A673 (cell line): Measurements from ENCODE around the gene ZMIZ2. TPM values are rescaled to one million over a fixed set of nuclear protein-coding genes. Genes with fewer than 3 reads are reported as not detected.
"Not testable (repeated sequence)": the region's sequence is repeated elsewhere in the genome, so short reads cannot be mapped to it uniquely, and the experiment has no call there.

Source experiments
- BruUV-seq: library from RNA; stranded (reverse); fragments of 400-500 nt; replicated peaks from 2 replicates; lab custom pipeline; 2021; lab: Mats Ljungman, UMichigan
- CTCF ChIA-PET: fragments of 300-600 bp; sonication (Branson Sonifier 250); formaldehyde crosslinking; loops from one replicate; lab custom pipeline; 2022; ENCODE audit warnings: antibody characterized with exemption; lab: Charles Lee
- POLR2A ChIA-PET: fragments of 300-600 bp; sonication (Branson Sonifier 250); formaldehyde crosslinking; loops from one replicate; lab custom pipeline; 2022; ENCODE audit warnings: antibody characterized with exemption; ENCODE audit not compliant: low non-redundant PET; lab: Charles Lee
- DNase-seq: peaks from one replicate; pipeline ENCODE4 v3.0.0-alpha.2; 2015; ENCODE audit warnings: low spot score
- H3K27ac ChIP-seq: fragments of 200-600 bp; sonication (generic); 2 replicates; pipeline ENCODE4 v1.5.1; 2016; ENCODE audit warnings: mixed run types, low read depth, mild to moderate bottlenecking, mixed read lengths, antibody characterized with exemption, low read length; ENCODE audit not compliant: poor library complexity, severe bottlenecking
- H3K27me3 ChIP-seq: fragments of 200-600 bp; sonication (generic); replicated peaks from 2 replicates; pipeline ENCODE4 v1.6.1; 2017; ENCODE audit warnings: mixed run types, low read depth, mild to moderate bottlenecking, mixed read lengths, antibody characterized with exemption, low read length; ENCODE audit not compliant: insufficient read depth, poor library complexity
- H3K36me3 ChIP-seq: fragments of 200-600 bp; sonication (generic); 2 replicates; pipeline ENCODE4 v1.6.1; 2016; ENCODE audit warnings: mixed run types, mild to moderate bottlenecking, mixed read lengths, antibody characterized with exemption, low read length; ENCODE audit not compliant: insufficient read depth, poor library complexity, severe bottlenecking
- H3K4me1 ChIP-seq: fragments of 200-600 bp; sonication (generic); 2 replicates; pipeline ENCODE4 v1.6.1; 2017; ENCODE audit warnings: mixed run types, mild to moderate bottlenecking, mixed read lengths, antibody characterized with exemption, low read length; ENCODE audit not compliant: insufficient read depth, poor library complexity, severe bottlenecking
- H3K4me3 ChIP-seq: fragments of 200-600 bp; sonication (generic); 2 replicates; pipeline ENCODE4 v1.5.1; 2016; ENCODE audit warnings: low read depth, mixed run types, mild to moderate bottlenecking, mixed read lengths, low read length; ENCODE audit not compliant: poor library complexity, severe bottlenecking
- H3K9me3 ChIP-seq: fragments of 200-600 bp; sonication (generic); 2 replicates; pipeline ENCODE4 v1.6.1; 2016; ENCODE audit warnings: mixed run types, low read depth, mild to moderate bottlenecking, mixed read lengths, antibody characterized with exemption, low read length; ENCODE audit not compliant: poor library complexity, severe bottlenecking
- CTCF ChIP-seq: fragments of 300-800, 200-600 bp; sonication (generic); conservative IDR thresholded peaks from 2 replicates; pipeline ENCODE4 v1.5.1; 2017; ENCODE audit warnings: low read depth, mild to moderate bottlenecking, antibody characterized with exemption, low read length, moderate library complexity, mixed read lengths
- EZH2 ChIP-seq: fragments of 200-600 bp; sonication (generic); IDR thresholded peaks from 2 replicates; pipeline ENCODE4 v1.6.1; 2017; ENCODE audit warnings: borderline replicate concordance, low read depth, mild to moderate bottlenecking, mixed read lengths, antibody characterized with exemption, low read length; ENCODE audit not compliant: poor library complexity, severe bottlenecking
- intact Hi-C: fragments of 100-400 bp; cut with micrococcal nuclease; formaldehyde crosslinking; loops from one replicate; pipeline ENCODE4 v1.10.0; 2022; ENCODE audit not compliant: unreplicated experiment
- total RNA-seq: library from RNA; stranded (reverse); gene quantifications from 2 replicates; pipeline ENCODE4 v1.2.3, GENCODE V29; 2021

Gene ZMIZ2
- total RNA-seq, 1 experiment from 2014 or later: 114 TPM

GRCh38 chr7:44729949-44730590 lies 18.6 kb upstream of the ZMIZ2 start:
- no peak overlapping the region for H3K4me3 ChIP-seq
- H3K36me3 ChIP-seq: no peaks in the 10 kb centered on the region
- no TSS peak for BruUV-seq
- TF ChIP-seq EZH2 (no peak), CTCF (no peak)
- H3K27me3 ChIP-seq: no peaks in the 10 kb centered on the region
- H3K9me3 ChIP-seq: no peaks in the 10 kb centered on the region
- ChIA-PET CTCF (no interaction called here), POLR2A (no interaction called here)
- no peaks in the 10 kb centered on the region for H3K4me1 ChIP-seq
- DNase-seq: no peak
- H3K27ac ChIP-seq: no peak overlapping the region
- intact Hi-C loops: no loop called here

GRCh38 chr7:44732971-44733370 lies 15.7 kb upstream of the ZMIZ2 start:
- intact Hi-C loops, H3K27ac ChIP-seq, BruUV-seq, H3K9me3 ChIP-seq, H3K4me1 ChIP-seq, H3K36me3 ChIP-seq, DNase-seq, H3K27me3 ChIP-seq, H3K4me3 ChIP-seq: not testable (repeated sequence)
- POLR2A ChIA-PET: interaction anchor here (0.6 kb wide), 1 partner anchor 88 kb away, joined by 4 read pairs; no protein-coding TSS in a partner anchor
- CTCF ChIA-PET: interaction anchor here (0.7 kb wide), 1 partner anchor 80 kb away, joined by 3 read pairs; no protein-coding TSS in a partner anchor

- ChIA-PET CTCF (no interaction called here), POLR2A (interaction anchor here (0.6 kb wide), 1 partner anchor 85 kb away, joined by 5 read pairs; no protein-coding TSS in a partner anchor)
- no peaks in the 10 kb centered on the region for H3K9me3 ChIP-seq
- H3K27me3 ChIP-seq: no peaks in the 10 kb centered on the region
- no peaks in the 10 kb centered on the region for H3K4me1 ChIP-seq
- no peak for DNase-seq
- TF ChIP-seq CTCF: no peak
- TF ChIP-seq EZH2: no peak
- H3K36me3 ChIP-seq: no peaks in the 10 kb centered on the region
- H3K27ac ChIP-seq: no peak overlapping the region
- no TSS peak for BruUV-seq
- intact Hi-C loops: no loop called here
- H3K4me3 ChIP-seq: no peak overlapping the region
Measured at GRCh38 chr7:44733708-44734481, 14.8 kb upstream of the ZMIZ2 start.
